ENCODE results near the gene MYMK.

DNA sequence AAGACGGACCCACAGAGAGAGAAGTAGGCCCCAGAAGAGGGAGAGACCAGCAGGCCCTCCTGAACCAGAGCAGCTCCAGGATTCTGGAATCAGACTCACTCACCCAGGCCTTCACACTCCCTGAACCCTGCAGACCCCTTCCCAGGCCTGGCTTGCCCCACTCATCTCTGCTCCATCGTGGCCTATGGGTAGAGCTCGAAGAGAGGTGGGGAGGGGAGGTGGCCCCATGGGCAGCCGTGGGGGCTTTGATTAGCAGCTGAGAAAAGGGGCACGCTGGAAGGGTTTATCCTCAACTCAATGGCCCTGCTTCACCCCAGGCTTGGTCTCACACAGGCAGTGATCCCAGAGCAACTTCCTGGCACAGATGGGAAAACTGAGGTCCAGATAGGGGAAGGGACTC, 613 bp downstream of the MYMK start:
- TF ChIP-seq POLR2AphosphoS5 (IDR thresholded peaks at IDR 0.05) (no peak), EP300 (IDR thresholded peaks at IDR 0.05) (no peak), POLR2A (IDR thresholded peaks at IDR 0.05) (no peak)
- TF ChIP-seq, protein P1, sequence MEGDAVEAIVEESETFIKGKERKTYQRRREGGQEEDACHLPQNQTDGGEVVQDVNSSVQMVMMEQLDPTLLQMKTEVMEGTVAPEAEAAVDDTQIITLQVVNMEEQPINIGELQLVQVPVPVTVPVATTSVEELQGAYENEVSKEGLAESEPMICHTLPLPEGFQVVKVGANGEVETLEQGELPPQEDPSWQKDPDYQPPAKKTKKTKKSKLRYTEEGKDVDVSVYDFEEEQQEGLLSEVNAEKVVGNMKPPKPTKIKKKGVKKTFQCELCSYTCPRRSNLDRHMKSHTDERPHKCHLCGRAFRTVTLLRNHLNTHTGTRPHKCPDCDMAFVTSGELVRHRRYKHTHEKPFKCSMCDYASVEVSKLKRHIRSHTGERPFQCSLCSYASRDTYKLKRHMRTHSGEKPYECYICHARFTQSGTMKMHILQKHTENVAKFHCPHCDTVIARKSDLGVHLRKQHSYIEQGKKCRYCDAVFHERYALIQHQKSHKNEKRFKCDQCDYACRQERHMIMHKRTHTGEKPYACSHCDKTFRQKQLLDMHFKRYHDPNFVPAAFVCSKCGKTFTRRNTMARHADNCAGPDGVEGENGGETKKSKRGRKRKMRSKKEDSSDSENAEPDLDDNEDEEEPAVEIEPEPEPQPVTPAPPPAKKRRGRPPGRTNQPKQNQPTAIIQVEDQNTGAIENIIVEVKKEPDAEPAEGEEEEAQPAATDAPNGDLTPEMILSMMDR (IDR thresholded peaks at IDR 0.05): no peak
